Fibroblast of villous mesenchyme (primary cell): ENCODE data around the gene ALPK1. TPM values are rescaled to one million over a fixed set of nuclear protein-coding genes. Genes with fewer than 3 reads are reported as not detected.

ENCODE experiments used
- DNase-seq: peaks from one replicate; pipeline ENCODE4 v3.0.0-alpha.2; 2010; ENCODE audit warnings: low read depth
- H3K4me3 ChIP-seq: 2 replicates; pipeline ENCODE4 v1.5.1; 2011; ENCODE audit warnings: low read depth, mild to moderate bottlenecking, low read length
- total RNA-seq: library from RNA; depleted of rRNA; stranded (reverse); fragments of >200 nt; gene quantifications from 2 replicates; pipeline ENCODE4 v1.2.3, GENCODE V29; 2012
- TF ChIP-seq, protein P1 (sequence below): IDR thresholded peaks from 2 replicates; pipeline ENCODE4 v1.5.1; 2012; ENCODE audit warnings: low read depth, mild to moderate bottlenecking, low read length; ENCODE audit not compliant: insufficient read depth

ALPK1 gene
- total RNA-seq, 1 donor, result 25.5 TPM

DNA sequence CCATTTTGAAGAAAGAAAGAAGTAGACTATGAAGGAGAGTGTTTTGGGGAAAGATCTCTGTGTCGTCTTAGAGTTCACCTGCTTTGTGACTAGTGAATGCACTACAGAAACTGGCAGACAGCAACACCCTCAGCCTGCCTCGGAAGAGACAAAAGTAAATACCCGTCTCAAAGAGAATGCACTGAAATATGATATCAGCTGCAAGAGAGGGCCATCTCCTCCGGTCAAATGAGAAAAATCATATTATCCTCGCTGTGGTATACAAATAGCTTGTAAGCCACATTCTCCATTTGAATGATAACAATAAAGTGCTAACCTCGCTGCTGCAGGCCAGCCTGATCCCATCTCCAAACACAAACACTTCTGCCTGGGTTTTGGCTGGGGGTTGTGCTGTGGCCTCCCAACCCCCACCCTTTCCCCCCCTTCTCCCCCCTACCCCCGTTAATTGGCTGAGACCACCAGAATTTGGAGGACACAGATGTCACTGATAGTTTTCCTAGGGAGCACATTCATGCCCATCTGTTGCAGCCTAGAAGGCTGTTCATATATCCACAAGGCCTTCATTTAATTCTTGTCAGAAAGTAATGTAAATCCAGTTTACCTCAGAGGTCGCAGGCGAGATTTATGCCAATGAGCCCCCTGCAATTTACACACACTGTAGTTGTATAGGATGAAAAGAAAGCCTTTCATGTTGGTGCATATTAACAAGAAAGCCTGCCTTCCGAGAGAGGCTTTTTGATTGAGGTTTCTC is 46.3 kb downstream of the ALPK1 start:
- H3K4me3 ChIP-seq, result no peak overlapping the region
- no peak for DNase-seq
- TF ChIP-seq, protein P1, sequence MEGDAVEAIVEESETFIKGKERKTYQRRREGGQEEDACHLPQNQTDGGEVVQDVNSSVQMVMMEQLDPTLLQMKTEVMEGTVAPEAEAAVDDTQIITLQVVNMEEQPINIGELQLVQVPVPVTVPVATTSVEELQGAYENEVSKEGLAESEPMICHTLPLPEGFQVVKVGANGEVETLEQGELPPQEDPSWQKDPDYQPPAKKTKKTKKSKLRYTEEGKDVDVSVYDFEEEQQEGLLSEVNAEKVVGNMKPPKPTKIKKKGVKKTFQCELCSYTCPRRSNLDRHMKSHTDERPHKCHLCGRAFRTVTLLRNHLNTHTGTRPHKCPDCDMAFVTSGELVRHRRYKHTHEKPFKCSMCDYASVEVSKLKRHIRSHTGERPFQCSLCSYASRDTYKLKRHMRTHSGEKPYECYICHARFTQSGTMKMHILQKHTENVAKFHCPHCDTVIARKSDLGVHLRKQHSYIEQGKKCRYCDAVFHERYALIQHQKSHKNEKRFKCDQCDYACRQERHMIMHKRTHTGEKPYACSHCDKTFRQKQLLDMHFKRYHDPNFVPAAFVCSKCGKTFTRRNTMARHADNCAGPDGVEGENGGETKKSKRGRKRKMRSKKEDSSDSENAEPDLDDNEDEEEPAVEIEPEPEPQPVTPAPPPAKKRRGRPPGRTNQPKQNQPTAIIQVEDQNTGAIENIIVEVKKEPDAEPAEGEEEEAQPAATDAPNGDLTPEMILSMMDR, result no peak

DNA sequence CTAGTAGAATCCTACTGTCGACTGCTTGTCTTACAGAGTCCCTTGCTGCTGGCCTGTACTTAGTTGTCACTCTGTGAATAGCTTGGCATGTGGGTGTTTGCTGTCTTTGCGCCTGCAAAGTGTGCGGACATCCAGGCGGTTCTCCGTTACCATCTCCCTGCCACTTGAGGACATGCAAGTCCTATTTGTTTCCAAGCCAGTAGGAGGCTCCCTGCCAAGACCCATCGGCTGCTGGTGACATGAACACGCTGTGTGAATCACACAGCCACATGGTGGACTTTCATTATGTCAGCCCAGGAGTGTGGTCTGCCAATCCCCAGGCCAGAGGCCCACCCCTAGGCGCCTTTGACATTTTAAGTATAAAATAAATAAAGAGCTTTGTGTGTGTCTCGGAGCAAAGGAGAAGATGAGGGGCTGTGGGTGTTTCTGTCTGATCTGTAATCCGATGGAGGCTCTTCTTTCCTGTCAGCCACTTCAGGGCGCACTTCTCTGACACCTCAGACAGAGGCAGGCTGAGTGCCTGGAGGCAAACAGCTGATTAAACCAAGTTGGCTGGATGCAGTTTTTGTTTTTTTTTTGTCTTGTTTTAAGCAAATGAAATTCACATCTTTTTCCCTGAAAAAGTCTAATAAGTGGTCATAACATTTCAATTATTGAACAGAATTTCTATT is 51.5 kb downstream of the ALPK1 start:
- TF ChIP-seq, protein P1, result peak; percentile 21
- H3K4me3 ChIP-seq, result no peak overlapping the region
- DNase-seq, result peak; percentile 62

DNA sequence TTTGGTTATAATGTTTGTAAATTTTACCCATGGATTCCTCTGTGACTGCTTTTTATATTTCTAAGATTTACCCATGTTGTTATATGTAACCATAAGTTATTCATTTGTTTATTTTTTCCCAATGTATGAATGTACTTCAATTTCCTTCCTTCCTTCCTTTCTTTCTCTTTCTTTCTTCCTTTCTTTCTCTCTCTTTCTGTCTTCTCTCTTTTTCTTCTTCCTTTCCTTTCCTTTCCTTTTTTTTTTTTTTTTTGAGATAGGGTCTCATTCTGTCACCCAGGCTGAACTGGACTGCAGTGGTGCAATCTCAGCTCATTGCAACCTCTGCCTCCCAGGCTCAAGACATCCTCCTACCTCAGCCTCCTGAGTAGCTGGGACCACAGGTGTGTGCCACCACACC is 55.6 kb downstream of the ALPK1 start:
- DNase-seq, result no peak
- H3K4me3 ChIP-seq, result no peak overlapping the region

GRCh38 chr4:112355662-112356061 is 58.5 kb downstream of the ALPK1 start:
- no peak overlapping the region for H3K4me3 ChIP-seq
- DNase-seq, result no peak
- TF ChIP-seq, protein P1, result no peak

More for the DNA sequence above, 55.6 kb downstream of the ALPK1 start:
- TF ChIP-seq, protein P1, result no peak

GRCh38 chr4:112357453-112357852 is 60.3 kb downstream of the ALPK1 start:
- no peak for DNase-seq
- TF ChIP-seq, protein P1, result no peak

DNA sequence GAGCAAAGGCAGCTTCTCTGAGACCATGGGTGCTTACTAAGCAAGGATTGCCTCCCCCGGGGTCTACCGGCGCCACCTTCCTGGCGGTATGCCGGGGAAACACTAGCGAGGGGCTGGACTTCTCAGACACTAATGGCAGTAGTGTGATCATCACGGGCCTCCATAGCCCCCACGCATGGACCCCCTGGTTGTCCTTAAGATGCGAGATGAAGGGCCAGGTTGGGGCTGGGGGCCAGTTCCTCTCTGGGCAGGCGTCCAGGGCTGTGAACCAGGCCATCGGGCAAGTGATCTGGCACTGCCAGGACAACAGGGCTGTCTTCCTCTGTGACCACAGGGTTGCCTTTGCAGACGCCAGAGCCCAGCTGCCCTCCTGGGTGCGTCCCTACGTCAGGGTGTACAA is 60.7 kb downstream of the ALPK1 start:
- H3K4me3 ChIP-seq, result no peak overlapping the region
- TF ChIP-seq, protein P1, result no peak
- no peak for DNase-seq

More at GRCh38 chr4:112357453-112357852, 60.3 kb downstream of the ALPK1 start:
- no peak overlapping the region for H3K4me3 ChIP-seq
